ENCODE data around the gene WFDC10A. TPM values are rescaled to one million over a fixed set of nuclear protein-coding genes. Genes with fewer than 3 reads are reported as not detected.

The WFDC10A gene
- total and polyA plus RNA-seq, 9 of the 15 experiments (the other 6 are each of a cell fraction or from before 2014, with no cell fraction given), result not detected

GRCh38 chr20:45589725-45590124 lies 39.8 kb upstream of the WFDC10A start:
- CTCF ChIA-PET (ENCODE audit: low intra/inter-chr PET ratio), result no interaction called here
- no peak overlapping the region for H3K4me3 ChIP-seq
- H3K27ac ChIP-seq (ENCODE audit: extremely low read depth, low read depth, low read length), result no peak overlapping the region
- no peak for TF ChIP-seq TCFL5 (CRISPR knock-in tag; conservative IDR thresholded peaks at IDR 0.05)
- TF ChIP-seq MCM7 (IDR thresholded peaks at IDR 0.05), result no peak
- no peak for TF ChIP-seq CREM (IDR thresholded peaks at IDR 0.05; ENCODE audit: low read depth)
- no peak for TF ChIP-seq CBX8 (IDR thresholded peaks at IDR 0.05; ENCODE audit: borderline replicate concordance, extremely low read depth, low read depth, low read length, poor library complexity, severe bottlenecking)
- no peak for TF ChIP-seq FOXM1 (IDR thresholded peaks at IDR 0.05; ENCODE audit: low read depth)
- TF ChIP-seq FOXM1 (CRISPR knock-in tag; IDR thresholded peaks at IDR 0.05; ENCODE audit: low read depth), result no peak
- no peak for TF ChIP-seq TCF3 (CRISPR knock-in tag; IDR thresholded peaks at IDR 0.05)
- TF ChIP-seq RFX7 (CRISPR knock-in tag; IDR thresholded peaks at IDR 0.05), result no peak
- TF ChIP-seq JUNB (CRISPR knock-in tag; conservative IDR thresholded peaks at IDR 0.05), result no peak
- no peak for TF ChIP-seq SMARCC2 (IDR thresholded peaks at IDR 0.05; ENCODE audit: low read depth)
- POLR2A ChIA-PET, result interaction anchor here (0.5 kb wide), 1 partner anchor 246 kb away, joined by 3 read pairs; no protein-coding TSS in a partner anchor
- no peaks in the 10 kb centered on the region for H3K36me3 ChIP-seq (ENCODE audit: control insufficient read depth, insufficient read depth, low read length)
- FAIRE-seq, result no peak
- H3K79me2 ChIP-seq (ENCODE audit: control insufficient read depth, insufficient read depth, low read length), result no peaks in the 10 kb centered on the region
- WGBS (ENCODE audit: insufficient coverage, low coverage, missing lambda C conversion rate), result 0% methylated on average over 1 of the region's 1 CpG
- no peaks in the 10 kb centered on the region for H3K4me1 ChIP-seq (replicated peaks in 1 of 2; ENCODE audit: control insufficient read depth in 2 of 2, insufficient read depth in 2 of 2, low read length in 2 of 2)
- H3K4me2 ChIP-seq (ENCODE audit: insufficient read depth, low read length), result no peak overlapping the region
- no peaks in the 10 kb centered on the region for H3K9me1 ChIP-seq (ENCODE audit: control insufficient read depth, insufficient read depth, low read length)
- BruUV-seq (replicated peaks), result no TSS peak
- H3K9me3 ChIP-seq (replicated peaks; ENCODE audit: control insufficient read depth, insufficient read depth, low read depth, low read length), result no peaks in the 10 kb centered on the region
- no peak for DNase-seq (ENCODE audit: extremely low read depth in 1 of 4, low spot score in 3 of 4)
- no peaks in the 10 kb centered on the region for H4K20me1 ChIP-seq (replicated peaks; ENCODE audit: control insufficient read depth, insufficient read depth, low read length)
- H3K27me3 ChIP-seq (ENCODE audit: control insufficient read depth in 2 of 2, insufficient read depth in 2 of 2, low read length in 2 of 2), result peaks cover 0 to 3% of the 10 kb centered on the region in 2 experiments; a peak in 1 of 5 replicates
- ATAC-seq, result no peak
- H3K9ac ChIP-seq (ENCODE audit: insufficient read depth in 1 of 2, low read depth in 2 of 2, low read length in 2 of 2), result no peak overlapping the region
- in situ Hi-C loops (cut with MboI), result no loop called here
- intact Hi-C loops (cut with micrococcal nuclease), result no loop called here
- H2AFZ ChIP-seq (ENCODE audit: low read depth, low read length), result no peak overlapping the region

Measured in K562 (cell line).